ENCODE measurements around the gene SLC9A3.

SLC9A3 gene

DNA sequence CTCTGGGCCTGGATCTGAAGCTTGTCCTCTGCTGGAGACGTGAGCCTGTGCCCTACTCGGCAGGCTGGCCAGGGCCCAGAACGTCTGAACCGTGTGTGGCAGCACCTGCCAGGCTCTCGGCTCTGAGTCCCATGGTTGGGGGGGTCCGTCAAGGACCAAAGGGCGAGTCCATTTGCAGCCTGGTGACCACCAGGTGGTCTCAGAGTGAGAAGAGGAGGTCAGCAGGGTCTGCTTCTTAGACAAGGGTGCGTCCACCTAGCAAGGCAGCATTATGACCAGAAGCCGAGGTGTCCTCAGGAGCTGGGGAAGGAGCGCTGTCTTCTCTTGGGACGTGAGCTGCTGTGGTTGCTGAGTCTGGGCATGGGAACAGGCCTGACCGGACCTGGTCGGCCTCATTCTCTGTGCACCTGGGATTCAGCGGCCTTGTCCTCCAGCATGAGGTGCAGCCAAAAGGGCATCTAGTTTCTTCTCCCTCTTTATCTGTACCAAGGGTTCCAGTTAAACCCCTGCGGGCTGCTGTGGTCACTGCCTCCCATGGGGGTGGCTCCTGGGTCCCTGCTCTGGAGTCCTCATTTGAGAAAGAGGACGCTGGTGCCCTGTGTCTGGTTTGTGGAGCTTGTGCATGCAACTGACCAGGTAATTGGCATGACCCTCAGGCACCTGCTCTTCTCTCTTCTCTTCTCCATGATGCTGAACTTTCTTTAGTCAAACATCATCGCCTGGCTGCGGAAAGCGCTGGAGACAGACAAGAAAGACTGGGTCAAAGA is 66.9 kb downstream of the SLC9A3 start:
- no peak for FAIRE-seq

DNA sequence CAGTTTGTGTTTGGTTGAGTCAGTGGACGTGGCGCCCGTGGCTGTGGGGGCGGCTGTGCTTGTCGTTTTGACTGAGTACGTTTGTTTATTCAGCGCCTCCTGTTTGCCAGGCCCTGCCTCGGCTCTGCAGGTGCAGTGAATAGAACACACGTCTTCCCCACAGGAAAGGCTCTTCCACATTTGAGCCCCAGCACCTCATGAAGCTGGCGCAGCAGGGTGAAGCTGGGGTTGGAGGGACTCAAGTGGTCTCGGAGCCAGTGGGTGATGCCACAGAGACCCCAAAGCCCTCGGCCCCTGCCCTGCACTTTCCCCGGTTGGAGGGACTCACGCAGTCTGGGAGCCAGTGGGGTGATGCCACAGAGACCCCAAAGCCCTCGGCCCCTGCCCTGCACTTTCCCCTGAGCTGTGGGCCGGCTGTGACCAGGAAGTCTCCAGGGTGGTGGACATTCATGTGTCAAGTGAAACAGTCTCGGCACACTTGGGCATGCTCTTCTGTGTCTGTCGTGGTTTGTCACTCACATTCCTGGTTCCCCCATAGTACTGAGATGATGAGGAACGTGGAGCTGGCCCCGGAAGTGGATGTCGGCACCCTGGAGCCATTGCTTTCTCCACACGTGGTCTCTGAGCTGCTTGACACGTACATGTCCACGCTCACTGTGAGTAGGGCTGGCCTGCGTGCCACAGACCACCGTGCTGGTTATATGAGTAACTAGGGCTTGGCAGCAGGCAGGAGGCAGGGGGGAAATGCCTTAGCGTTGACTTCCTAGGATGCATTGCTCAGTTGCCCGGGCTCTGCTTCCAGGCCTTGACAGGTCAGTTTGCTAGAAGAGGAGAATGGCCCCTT is 67.7 kb downstream of the SLC9A3 start:
- FAIRE-seq = no peak

DNA sequence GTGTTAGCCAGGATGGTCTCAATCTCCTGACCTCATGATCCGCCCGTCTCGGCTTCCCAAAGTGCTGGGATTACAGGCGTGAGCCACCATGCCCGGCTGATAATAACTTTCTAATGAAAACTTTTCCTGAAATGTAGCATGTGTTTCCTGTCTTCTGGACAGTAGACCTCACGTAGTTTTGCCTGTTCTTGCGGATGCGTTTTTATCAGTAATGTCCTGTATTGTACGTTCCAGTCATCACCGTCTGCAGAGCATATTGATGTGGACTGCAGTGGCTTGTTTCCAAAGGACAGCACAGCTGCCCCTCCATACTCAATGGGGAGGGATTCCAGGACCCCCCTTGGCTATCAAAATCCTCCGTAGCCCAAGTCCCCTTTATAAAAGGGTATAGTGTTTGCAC is 68.4 kb downstream of the SLC9A3 start:
- FAIRE-seq = no peak

DNA sequence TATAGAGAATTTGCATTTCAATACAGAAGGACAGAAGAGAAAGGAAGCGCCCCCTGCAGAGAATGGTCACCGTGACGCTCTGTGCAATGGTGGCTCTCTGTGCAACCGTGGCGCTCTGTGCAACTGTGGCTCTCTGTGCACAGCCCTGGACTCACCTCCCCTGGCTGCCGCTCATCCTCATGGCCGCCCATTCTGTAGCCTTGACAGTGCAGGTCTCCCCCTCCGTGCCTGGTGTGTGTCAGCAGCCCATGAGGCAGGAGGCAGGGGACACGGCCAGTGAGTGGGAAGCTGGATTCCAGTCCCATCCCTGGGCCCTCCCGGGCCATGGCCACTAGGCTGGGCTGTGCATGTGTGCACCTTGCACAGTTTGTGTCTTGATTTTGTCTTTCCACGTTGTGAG is 69.3 kb downstream of the SLC9A3 start:
- no peak for FAIRE-seq

DNA sequence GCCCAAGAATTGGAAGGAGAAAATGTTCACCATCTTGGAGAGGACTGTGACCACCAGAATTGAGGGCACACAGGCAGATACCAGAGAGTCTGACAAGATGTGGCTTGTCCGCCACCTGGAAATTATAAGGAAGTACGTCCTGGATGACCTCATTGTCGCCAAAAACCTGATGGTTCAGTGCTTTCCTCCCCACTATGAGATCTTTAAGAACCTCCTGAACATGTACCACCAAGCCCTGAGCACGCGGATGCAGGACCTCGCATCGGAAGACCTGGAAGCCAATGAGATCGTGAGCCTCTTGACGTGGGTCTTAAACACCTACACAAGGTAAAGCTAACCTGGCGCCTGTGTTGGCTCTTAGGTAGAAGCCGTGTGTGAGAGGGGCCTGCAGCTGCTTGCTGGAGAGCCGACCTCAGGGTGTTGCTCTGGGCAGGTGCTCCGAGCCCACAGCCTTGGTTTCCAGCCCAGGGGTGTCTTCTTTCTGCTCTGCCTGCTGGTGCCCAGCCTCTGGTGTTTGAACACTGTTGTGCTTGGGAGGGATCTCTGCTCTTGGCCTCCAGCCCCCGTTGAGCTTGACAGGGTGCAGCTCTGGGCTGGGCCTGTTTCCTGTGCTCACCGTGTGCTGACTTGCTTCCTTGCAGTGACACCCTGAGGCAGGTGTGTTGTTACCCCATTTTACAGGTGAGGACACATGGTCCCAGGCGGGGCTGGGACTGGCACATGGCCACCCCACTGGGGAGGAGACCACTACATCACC is 70.3 kb downstream of the SLC9A3 start:
- no peak for FAIRE-seq

DNA sequence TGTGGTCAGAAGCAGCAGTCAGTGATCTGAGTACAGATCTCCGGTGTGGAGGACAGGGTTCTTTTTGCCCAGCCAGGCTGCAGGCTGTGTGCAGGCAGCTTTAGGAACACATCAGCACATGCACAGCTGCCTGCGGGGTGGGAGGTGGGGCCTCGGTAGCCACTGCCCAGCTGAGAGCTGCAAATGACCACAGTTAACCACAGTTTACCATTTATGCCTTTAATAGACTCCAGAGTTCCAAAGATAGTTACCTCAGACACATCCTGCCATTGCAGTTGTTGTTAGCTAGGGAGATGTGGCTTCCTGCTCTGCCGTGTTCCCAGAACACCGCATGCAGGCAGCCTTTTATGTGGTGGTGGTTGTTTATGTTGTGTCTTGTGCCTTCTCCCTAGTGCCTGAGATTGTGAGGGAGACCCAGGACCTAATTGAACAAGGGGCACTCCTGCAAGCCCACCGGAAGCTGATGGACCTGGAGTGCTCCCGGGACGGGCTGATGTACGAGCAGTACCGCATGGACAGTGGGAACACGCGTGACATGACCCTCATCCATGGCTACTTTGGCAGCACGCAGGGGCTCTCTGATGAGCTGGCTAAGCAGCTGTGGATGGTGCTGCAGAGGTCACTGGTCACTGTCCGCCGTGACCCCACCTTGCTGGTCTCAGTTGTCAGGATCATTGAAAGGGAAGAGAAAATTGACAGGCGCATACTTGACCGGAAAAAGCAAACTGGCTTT is 71.1 kb downstream of the SLC9A3 start:
- FAIRE-seq = no peak

DNA sequence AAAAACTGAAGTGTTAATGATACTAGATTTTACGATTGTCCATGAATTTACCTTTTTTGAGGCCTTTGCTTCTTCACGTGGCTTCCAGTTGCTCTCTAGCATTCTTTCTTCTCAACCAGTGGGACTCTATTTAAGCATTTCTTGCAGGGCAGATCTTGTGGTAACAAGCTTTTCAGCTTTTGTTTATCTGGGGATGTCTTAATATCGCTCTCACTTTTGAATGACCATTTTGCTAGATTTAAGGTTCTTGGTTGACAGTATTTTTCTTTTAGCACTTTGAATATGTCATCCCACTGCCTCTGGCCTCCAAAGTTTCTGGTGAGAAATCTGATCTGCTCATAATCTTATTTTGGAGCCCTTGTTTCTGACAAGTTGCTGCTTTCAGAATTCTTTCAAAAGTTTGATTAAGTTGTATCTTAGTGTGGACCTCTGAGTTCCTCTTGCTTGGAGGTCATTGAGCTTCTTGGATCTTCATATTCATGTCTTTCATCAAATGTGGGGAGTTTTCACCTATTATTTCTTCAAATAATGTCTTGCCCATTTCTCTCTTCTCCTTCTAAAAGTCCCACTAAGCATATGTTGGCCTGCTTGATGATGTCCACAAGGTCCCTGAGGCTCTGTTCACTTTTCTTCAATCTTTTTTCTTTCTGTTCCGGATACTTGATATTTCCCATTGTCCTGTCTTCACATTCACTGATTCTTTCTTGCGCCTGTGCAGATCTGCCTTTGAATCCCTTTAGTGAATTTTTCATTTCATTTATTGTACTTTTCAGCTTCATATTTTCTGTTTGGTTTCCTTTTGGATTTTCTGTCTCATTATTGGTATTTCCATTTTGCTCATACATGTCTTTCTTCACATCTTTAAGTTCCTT is 72.4 kb downstream of the SLC9A3 start:
- FAIRE-seq = no peak

DNA sequence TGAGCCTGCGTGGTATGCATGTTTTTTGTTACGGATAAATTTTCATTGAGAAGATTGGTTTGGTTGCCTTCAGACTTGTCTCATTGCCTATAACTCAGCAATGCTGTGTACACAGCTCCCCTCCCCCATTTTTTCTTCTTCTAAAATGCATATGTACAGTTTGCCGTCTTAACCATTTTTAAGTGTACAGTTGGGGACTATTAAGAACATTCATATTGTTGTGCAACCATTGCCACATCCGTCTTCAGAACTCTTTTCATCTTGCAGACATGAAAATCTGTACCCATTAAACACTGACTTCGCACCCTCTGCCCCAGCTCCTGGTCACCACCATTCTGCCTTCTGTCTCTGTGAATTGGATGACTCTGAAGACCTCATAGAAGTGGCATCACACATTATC is 75.1 kb downstream of the SLC9A3 start:
- no peak for FAIRE-seq

DNA sequence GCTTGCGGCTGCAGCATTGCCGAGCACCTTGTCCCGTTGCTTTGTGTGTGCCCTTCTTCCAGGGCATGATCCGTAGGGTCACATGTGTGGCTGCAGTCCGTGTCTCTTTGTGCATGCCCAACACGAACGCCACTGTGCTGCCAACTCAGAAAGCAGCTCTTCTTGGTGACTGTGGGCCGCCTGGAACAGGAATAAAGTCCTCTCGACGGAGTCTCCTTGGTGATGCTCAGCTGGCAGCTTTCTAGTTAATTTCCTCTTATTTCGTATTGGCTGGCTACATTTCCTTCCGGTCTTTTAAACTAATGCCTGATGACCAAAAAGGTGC is 75.5 kb downstream of the SLC9A3 start:
- no peak for FAIRE-seq

DNA sequence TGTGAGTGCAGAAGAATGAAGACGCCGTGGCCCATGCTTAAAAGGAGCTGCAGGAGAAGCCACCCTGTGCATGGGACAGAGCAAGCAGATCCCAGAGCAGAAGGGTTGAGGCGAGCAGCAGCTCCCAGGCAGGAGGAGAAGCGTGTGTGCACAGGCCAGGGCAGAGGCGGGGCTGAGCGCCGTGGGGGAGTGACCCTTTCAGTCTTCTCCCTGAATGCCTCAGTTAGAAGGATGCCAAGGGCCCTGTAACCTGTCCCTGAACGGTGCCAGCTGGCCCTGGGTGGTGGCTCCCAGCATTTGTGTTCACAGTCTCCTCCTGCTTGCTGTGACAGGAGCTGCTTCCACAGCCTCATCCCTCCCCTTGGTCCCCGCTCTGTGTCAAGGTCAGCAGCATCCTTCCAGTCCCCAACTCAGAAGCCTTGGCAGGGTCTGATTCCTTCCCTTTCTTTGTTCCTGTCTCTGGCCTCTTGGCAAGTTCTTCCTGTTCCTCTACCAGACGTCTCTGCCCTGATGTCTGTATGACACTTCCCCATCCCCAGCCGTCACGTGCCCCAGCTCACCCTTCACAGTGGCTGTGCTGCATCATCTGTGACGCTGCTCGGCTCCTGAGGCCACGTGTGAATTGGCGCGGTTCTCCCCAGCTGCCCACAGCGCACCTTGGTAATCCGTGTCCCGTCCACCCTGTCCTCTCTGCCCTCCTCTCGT is 76.0 kb downstream of the SLC9A3 start:
- no peak for FAIRE-seq

DNA sequence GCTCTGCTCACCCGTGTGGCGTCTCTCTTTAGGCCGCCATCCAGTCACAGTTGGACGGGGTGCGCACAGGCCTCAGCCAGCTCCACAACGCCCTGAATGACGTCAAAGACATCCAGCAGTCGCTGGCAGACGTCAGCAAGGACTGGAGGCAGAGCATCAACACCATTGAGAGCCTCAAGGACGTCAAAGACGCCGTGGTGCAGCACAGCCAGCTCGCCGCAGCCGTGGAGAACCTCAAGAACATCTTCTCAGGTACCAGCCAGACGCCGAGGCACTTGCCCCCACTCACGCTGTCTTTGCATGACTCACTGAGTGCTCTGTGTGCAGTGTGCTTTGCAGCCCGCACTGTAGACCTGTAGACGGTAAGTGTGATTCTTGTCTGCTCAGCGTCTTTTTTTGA is 76.7 kb downstream of the SLC9A3 start:
- FAIRE-seq = no peak

DNA sequence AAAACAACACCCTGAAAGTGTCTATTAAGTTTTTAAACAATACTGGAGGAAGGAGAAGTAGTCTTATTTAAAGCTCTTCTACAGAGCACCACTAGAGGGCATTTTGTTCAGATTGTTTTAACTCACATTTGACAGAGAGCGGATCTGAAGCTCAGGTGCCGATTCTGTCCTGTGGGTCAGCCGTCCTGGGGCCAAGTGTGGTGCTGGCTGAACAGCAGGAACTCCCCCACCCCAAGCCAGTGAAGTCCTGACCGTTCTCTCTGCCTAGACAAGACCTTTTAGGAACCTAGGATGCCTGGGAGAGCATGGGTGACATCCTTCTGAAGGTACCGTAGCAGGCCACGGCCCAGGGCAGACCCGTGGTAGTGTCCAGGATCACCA is 77.4 kb downstream of the SLC9A3 start:
- FAIRE-seq = peak; percentile 11

DNA sequence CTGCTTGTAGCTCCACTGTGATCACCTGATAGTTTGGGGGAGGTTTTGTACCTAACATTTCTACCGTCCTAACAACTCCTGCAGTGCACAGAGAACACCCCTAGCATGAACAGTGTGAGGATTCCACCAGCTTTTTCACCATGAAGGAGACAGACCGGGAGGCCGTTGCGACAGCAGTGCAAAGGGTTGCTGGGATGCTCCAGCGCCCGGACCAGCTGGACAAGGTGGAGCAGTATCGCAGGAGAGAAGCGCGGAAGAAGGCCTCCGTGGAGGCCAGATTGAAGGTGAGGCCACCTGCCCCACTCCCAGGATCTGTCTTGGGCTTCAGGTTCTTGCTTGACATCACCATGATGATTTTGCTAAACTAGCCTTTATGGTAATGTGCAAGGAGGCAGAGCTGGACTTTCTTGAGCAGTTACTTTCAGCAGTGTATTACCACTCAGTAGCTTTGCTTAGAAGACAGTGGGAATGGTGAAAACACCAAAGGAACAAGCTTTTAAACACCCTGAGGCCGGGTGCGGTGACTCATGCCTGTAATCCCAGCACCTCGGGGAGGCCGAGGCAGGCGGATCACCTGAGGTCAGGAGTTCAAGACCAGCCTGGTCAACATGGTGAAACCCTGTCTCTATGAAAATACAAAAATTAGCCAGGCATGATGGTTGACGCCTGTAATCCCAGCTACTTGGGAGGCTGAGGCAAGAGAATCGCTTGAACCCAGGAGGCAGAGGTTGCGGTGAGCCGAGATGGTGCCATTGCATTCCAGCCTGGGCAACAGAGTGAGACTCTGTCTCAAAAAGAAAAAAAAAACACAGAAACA is 78.0 kb downstream of the SLC9A3 start:
- no peak for FAIRE-seq

DNA sequence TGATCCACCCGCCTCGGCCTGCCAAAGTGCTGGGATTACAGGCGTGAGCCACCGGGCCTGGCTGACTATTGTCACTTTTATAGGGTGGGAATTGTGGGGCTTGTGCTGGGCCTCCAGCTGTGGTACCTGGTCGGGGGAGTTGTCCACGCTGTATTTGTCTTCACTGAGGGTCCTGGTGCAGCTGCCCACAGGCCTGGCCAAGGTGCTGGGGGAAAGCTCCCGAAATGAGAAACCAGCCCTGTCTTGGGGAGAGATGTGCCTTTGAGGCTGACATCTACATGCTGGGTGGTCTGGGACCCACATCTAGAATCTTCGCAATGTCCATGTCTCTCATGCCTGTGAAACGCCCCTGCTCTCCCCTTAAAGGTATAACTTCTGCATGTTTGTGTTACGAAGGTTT is 78.7 kb downstream of the SLC9A3 start:
- FAIRE-seq = no peak

DNA sequence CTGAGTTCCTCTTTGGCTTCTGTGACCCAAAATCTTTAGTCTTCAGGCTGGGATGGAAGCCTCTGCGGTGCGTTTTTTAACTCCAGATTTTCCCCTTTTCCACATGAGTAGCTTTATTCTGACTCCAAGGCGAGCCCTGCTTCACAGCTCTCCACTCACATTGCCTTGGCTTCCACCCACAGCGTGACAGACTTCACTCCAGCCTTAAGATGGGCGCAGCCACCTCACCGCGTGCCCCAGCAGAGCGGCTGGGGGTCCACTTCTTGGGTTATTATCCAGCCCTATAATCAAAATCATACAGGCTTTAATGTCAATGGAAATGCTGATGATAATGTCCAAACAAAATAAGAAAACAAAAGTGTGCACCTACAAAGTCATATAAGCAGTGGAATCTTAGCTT is 80.0 kb downstream of the SLC9A3 start:
- no peak for FAIRE-seq

DNA sequence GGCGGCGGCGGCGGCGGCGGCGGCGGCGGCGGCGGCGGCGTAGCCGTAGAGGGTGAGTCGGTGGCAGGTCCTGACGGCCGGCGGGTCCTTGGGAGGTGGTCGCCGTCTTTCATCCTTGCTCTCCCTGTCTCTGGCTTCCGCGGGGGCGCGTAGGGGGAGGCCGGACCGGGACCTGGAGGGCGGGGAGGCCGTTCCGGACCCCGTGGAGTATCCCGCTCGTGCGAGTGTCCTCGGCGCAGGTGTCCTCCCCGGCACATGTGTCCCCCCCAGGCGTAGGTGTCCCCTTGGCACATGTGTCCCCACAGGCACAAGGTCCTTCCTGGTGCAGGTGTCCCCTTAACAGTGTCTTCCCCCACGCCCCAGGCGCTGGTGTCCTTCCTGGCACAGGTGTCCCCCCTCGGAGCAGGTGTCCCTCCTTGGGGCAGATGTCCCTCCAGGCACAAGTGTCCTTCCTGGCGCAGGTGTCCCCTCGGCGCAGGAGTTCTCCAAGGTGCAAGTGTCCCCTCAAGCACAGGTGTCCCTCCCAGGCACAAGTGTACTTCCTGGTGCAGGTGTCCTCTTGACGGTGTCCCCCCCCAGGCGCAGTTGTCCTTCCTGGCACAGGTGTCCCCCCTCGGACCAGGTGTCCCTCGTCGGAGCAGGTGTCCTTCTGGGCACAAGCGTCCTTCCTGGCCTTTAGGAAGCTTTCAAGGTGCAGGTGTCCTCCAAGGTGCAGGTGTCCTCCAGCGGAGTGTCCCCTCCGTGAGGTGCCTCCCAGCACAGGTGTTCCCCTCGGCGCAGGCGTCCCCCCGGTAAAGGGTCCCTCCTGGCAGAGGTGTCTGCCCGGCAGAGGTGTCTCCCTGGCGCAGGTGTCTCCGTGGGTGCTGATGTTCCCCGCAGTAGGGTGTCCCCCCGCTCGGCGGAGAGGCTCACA is 80.8 kb downstream of the SLC9A3 start:
- FAIRE-seq = no peak

DNA sequence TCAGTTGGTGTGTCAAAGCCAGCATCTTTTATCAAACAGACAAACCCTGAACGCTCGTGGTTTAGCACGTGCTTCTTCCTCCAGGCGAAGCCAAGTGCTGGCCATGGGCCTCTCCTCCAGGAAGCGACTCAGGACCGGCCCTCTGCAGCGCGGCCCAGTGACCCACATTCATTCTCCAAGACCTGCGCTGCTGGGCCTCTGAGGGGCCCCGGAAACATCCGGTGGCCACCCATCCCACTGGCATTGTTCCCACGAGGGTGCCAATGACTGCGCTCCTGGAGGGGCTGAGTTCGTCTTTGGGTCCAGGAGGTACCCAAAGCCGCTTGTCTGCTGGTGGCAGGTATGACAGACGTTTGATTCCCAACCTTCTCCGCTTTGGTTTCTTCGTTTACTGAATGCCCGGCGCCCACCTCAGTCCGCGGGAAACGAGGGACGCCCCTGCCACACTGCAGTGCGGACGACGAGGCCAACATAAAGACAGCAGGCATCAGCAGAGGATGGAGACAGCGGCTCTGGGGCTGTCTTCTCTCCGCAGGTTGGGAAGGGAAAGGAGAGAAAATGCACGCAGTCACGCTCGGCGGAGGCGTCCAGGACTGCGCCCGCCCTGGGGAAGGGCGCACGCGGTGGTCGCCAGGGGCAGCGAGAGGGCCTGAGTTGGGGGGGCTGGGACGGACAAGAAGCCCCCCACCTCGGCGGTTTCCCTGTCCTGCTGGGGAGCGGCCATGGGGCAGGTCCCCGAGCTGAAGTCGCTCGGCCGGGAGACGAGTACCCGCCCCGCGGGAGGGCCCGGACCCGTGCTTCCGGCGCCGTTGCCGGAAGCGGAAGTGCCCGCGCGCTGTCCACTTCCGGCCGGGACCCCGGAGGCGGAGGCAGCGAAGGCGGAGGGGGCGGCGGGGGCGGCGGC is 81.7 kb downstream of the SLC9A3 start, which contains the start of gene EXOC3:
EXOC3 (plus strand) TSS at position 842 of the 904 bp plus-strand sequence. CDS start 3,030 bp downstream, outside the sequence.
- FAIRE-seq = no peak

DNA sequence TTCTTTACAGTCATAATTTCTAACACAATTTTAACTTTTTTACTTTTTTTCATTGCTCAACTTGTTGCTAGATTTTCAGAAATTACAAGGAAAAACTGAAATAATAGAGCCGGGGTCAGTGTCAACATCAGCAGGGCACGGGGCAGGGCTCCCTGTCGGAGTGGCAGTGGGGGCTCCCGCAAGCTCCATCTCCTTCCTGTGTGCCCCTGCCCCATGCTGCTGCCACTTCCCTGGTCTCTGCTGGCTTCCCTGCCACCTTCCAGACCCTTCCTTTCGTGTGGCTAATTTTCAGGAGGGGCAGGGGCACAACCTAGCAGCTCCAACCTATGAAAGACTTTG is 82.3 kb downstream of the SLC9A3 start:
- FAIRE-seq = no peak
